ENCODE data around the gene NTN4.

NTN4 gene

GRCh38 chr12:95653771-95654546 is 136.6 kb downstream of the NTN4 start:
- no peak for DNase-seq

DNA sequence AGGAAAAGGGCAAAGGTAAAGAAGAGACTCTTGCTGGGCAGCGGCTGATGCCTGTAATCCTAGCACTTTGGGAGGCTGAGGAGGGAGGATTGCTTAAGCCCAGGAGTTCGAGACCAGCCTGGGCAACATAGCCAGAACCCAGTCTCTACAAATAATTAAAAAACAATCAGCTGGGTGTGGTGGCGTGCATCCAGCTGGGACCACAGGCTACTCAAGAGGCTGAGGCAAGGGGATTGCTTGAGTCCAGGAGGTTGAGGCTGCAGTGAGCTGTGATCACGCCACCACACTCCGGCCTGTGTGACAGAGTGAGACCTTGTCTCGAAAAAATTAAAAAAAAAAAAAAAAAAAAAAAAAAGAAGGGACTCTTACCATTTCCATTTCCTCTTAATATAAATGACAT is 138.9 kb downstream of the NTN4 start:
- DNase-seq = no peak

GRCh38 chr12:95648990-95649791 is 141.4 kb downstream of the NTN4 start:
- DNase-seq = no peak

- no peak for DNase-seq
Observed at GRCh38 chr12:95646781-95647190, 143.8 kb downstream of the NTN4 start.

- DNase-seq = no peak
Observed at GRCh38 chr12:95643256-95643655, 147.3 kb downstream of the NTN4 start.

- DNase-seq = no peak
Observed at GRCh38 chr12:95642583-95642982, 148.0 kb downstream of the NTN4 start.

GRCh38 chr12:95641299-95641952 is 149.1 kb downstream of the NTN4 start:
- DNase-seq = no peak

- DNase-seq = no peak
Observed at GRCh38 chr12:95640516-95640915, 150.0 kb downstream of the NTN4 start.

DNA sequence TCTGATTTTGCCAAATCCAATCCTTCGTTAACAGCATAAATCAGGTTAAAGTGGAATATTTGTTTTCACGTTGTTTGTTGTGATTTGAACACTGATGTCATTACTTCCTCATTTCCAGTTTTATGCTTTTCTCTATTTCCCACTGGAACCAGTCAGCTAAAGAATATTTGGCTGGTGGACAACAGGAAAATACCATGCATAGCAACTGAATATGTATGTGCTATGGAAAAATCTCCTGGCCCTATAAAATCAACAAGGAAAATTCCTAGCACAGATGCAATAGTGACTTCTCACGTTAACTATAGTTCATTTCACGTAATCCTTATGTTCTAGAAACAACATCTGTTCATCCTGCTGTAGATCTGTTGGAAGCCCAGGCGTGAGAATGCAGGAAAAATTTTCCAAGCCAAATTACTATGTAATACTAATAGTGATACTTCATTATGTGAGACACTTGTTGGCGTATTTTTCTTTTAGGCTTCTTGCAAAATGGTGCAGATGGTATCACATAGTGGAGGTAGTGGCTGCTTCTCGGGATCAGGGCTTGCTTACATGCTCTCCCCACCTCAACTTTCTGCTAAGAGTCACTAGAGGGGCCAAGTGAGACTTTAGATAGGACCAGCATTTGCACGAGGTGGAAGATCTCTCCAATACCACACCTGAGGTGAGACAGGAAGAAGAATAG is 153.0 kb downstream of the NTN4 start:
- DNase-seq = no peak

DNA sequence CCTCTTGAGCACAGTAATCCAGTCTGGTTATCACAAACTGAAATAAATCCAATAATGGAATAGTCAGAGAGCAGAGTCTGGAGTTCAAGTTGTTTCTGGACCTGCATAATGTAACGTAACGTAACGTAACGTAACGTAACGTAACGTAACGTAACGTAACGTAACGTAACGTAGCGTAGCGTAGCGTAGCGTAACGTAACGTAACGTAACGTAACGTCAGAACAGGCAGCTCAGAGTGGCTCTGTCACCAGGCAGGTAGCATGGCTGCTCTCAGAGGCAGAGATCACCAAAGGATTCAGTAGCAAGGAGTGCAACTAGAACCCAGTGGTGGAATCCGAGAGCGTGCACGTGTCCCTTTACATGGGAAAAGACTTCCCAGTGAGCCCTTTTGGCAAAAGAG is 153.6 kb downstream of the NTN4 start:
- no peak for DNase-seq

DNA sequence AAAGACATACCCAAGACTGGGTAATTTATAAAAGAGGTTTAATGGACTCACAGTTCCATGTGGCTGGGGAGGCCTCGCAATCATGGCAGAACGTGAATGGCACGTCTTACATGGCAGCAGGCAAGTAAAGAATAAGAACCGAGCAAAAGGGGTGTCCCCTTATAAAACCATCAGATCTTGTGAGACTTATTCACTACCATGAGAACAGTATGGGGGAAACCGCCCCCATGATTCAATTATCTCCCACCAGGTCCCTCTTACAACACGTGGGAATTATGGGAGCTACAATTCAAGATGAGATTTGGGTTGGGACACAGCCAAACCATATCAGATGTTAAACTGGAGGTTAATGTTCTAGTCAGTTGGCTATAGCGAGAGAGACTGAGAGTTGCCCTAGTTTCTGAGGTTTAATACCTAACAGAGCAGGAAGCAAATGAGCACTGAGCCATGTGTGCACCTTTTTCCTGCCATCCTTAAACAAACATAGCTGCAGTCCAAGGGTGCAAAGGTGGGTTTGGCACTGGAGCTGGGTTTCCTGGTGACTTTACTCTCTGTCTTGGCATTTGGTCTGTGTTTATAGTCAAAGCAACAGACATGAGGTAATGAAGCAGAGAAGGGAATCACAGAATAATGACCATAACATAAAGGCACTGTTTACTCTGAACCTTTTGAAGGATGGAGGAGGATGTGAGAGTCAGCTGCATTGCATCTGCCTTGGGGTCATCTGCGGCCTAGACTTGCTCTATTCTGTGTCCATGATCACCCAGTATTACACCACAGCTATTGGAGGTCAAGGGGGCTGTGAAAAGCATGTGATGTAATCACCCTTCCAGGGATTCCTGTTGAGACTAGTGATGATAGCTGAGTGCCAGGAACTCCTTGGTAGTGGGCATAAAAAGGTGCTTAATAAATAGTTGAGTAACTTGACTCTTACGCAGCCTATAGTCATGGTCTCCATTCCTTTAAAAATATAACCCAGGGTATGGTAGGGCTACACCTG is 155.6 kb downstream of the NTN4 start:
- DNase-seq = no peak

DNA sequence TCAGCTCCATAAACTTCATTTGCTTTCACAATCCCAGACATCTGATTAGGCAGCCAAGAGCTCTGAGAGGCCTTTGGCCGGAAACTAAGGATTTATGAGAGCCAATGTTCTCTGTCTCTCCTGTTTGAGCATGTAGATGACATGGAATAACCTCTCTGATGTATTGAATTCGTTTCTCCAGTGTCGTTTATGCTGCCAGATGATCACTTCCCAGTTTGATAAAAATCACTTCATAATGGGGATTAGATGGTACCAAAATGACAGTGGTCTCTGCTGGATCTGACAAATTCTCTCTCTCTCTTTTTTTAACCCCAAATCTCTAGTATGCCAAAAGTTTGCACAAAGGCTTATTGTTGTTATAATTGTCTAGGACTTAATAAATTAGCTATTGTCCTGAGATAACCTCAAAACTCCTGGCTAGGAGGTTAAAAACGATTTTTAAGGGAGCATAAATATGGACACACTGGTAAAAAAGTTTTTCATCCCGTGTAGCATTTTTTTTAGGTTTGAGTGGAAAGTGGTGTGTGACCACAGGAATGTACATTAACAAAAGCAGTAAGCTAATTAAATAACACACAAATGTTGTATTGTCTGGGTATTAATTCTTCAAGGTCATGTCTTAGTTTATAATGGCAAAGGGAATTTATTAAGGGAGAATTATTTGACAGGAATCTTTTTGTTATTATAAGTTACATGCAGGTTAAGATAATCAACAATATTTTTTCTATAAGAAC is 156.7 kb downstream of the NTN4 start:
- no peak for DNase-seq

DNA sequence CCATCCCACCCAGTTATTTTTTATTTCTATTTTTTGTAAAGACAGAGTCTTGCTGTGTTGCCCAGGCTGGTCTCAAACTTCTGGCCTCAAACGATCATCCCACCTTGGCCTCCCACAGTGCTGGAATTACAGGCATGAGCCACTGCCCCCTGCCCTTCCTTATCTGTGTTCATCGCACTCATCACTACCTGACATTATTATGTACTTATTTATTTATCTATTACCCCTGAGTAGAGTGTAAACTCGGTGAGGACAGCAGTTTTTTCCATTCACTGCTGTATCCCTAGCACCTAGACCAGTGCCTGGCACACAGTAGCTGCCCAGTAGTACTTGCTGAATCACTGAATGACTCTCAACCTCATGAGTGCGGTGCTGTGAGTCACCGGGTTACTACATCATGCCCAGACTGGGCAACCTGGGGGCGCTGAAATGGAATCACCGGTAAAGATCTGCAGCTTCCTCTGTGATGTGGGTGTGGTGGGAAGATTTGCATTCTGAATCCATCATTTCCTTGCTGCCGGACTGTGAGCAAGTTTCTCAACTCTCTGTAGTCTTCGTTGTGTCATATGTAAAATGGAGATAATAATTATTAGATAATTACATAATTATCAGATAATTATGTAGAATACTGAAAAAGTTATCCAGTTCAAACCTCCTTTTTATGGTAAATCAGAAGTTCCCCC is 157.4 kb downstream of the NTN4 start:
- no peak for DNase-seq

GRCh38 chr12:95630496-95630895 is 160.1 kb downstream of the NTN4 start:
- no peak for DNase-seq

DNA sequence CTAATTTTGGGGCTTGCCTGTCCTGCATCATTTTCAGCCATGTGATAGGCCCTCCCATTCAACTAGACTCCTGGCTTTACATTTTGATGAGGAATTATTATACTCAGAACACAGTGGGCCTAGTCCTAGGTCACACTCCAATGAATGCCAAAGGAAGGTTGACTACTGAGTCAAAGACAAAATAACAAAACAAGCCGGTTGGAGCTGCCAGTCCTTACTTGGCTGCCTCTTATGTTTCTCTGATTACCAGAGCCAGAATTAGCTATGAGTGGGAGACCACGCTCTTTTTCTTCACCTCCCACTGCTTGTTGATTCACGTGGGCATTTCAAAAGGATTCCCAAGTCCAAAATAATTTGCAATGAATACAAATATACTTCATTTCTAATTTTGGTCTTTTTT is 161.2 kb downstream of the NTN4 start:
- no peak for DNase-seq

DNA sequence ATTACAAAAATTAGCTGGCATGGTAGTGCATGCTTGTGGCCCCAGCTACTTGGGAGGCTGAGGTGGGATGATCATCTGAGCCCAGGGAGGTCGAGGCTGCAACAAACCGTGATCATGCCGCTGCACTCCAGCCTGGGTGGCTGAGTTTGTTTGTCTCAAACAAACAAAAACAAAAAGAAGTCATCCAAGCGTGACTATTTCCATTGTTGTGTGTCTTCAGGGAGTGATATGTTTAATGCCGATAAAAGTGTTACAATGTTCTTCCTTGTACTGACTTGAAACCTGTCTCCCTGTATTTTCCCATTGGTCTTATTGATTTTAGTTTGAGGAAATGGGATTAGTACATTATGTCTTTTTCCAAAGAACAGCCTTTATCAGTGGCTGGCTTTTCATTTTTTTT is 163.7 kb downstream of the NTN4 start:
- no peak for DNase-seq

DNA sequence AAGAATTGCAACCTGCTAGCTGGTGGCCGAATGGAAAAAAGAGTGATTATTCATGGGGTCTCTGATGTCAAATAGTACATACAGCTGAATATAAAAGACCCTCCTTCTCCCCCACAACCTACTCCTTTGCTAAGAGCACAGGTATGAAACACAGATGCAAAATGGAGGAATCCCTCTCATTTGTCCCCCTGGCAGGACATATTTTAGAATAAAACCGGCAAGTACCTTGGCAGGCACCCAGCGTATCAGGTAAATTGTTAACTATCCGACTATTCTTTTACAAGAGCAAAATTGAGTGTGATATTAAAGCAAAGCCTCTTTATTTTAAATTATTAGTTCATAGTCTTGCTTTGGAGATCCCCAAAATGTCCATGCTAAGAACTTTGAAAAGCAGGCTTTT is 165.6 kb downstream of the NTN4 start:
- no peak for DNase-seq

DNA sequence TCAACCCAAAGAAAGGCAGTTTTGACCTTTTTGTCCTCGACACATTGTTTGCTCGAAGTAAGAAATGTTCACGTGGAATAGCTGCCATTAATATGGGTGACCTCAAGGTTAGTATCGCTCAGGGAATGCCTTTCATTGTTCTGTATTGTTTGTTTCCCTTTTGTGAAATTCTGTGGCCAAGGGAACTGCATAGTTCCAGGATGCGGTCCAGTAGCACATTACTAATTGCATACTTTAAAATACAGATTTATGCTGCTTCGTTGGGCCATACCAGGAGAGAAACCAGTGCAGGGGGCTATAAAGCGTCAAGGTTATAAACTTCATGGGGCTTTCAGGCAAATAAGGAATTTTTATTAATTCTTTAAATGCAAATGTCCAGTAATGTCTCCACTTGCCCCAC is 166.0 kb downstream of the NTN4 start:
- no peak for DNase-seq

GRCh38 chr12:95623554-95624170 is 166.9 kb downstream of the NTN4 start:
- DNase-seq = no peak

DNA sequence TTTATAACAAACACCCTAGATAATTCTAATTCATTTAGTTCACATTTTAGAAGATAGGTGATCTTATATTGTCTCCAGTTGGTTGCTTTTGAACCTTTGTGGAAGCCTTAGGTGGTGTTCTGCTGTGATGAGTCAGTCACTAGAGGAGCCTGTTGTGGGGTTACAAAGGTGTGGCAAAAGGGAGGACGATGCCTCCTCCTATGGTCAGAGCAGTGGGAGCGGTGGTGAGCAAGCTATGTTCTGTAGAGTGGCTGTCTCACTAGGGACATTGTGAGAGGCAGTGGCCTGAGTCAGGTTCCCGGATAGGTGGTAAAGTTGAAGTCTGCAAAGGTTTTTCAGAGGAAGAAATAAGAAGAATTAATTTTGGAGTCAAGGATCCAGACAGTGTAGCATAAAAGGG is 167.7 kb downstream of the NTN4 start:
- DNase-seq = no peak
